Activated gamma-delta T cell treated with anti-CD3 and anti-CD28 coated beads, Interleukin-2, amount 50 U/mL, for 16 hours (primary cell): ENCODE measurements around the gene VAT1L.

ENCODE experiments used
- DNase-seq: peaks from one replicate; pipeline ENCODE4 v3.0.0-alpha.2; 2020; ENCODE audit warnings: low read depth

VAT1L gene

GRCh38 chr16:77834635-77835540, 46.5 kb downstream of the VAT1L start:
- no peak for DNase-seq

- no peak for DNase-seq
These were observed 48.4 kb downstream of the VAT1L start for GRCh38 chr16:77836801-77837200.

GRCh38 chr16:77838597-77839255, 50.4 kb downstream of the VAT1L start:
- DNase-seq = no peak

- no peak for DNase-seq
These were observed 51.7 kb downstream of the VAT1L start for GRCh38 chr16:77840093-77840492.

GRCh38 chr16:77840673-77841501, 52.5 kb downstream of the VAT1L start:
- no peak for DNase-seq

- no peak for DNase-seq
These were observed 53.1 kb downstream of the VAT1L start for GRCh38 chr16:77841502-77841763.

- no peak for DNase-seq
These were observed 54.1 kb downstream of the VAT1L start for GRCh38 chr16:77842468-77842867.

- DNase-seq = no peak
These were observed 55.0 kb downstream of the VAT1L start for GRCh38 chr16:77843405-77843804.

GRCh38 chr16:77844801-77845200, 56.4 kb downstream of the VAT1L start:
- DNase-seq = no peak

- DNase-seq = no peak
These were observed 61.4 kb downstream of the VAT1L start for GRCh38 chr16:77849646-77850258.

GRCh38 chr16:77850636-77851333, 62.4 kb downstream of the VAT1L start:
- no peak for DNase-seq

GRCh38 chr16:77853161-77853560, 64.8 kb downstream of the VAT1L start:
- no peak for DNase-seq

GRCh38 chr16:77856438-77857160, 68.2 kb downstream of the VAT1L start:
- no peak for DNase-seq

- DNase-seq = no peak
These were observed 69.7 kb downstream of the VAT1L start for GRCh38 chr16:77858060-77858459.

GRCh38 chr16:77859493-77860232, 71.3 kb downstream of the VAT1L start:
- DNase-seq = no peak

- no peak for DNase-seq
These were observed 72.6 kb downstream of the VAT1L start for GRCh38 chr16:77860953-77861352.

GRCh38 chr16:77863250-77863649, 74.9 kb downstream of the VAT1L start:
- no peak for DNase-seq

GRCh38 chr16:77866752-77867151, 78.4 kb downstream of the VAT1L start:
- no peak for DNase-seq

GRCh38 chr16:77868052-77868451, 79.7 kb downstream of the VAT1L start:
- no peak for DNase-seq

- DNase-seq = no peak
These were observed 80.1 kb downstream of the VAT1L start for GRCh38 chr16:77868478-77868877.
